Upper lobe of left lung (tissue), 6 donors: ENCODE measurements around the gene UNC119. TPM values are rescaled to one million over a fixed set of nuclear protein-coding genes. Genes with fewer than 3 reads are reported as not detected.
"Not testable (repeated sequence)": the region's sequence is repeated elsewhere in the genome, so short reads cannot be mapped to it uniquely, and the experiment has no call there.

ENCODE experiments used
- ATAC-seq, 2 donors: fragments of 200-7000 bp; cut with Tn5 transposase; one replicate each; pipeline ENCODE4 v1.9.1; 2022; ENCODE audit warnings: mild to moderate bottlenecking in 2 of 2, moderate library complexity in 2 of 2; ENCODE audit not compliant: low FRiP score in 2 of 2
- DNase-seq, 2 donors: peaks; one replicate each; pipeline ENCODE4 v3.0.0-alpha.2; 2019 to 2020
- H3K27ac ChIP-seq, 4 donors: fragments of 200-600 bp; sonication (generic); one replicate each; pipeline ENCODE4 v1.5.1; 2016 to 2019
- H3K27me3 ChIP-seq, 4 donors: fragments of 200-600 bp; sonication (generic); one replicate each; pipeline ENCODE4 v1.5.1; 2017 to 2019
- H3K36me3 ChIP-seq, 4 donors: fragments of 200-600 bp; sonication (generic); one replicate each; pipeline ENCODE4 v1.5.1; 2016 to 2019
- H3K4me1 ChIP-seq, 4 donors: fragments of 200-600 bp; sonication (generic); one replicate each; pipeline ENCODE4 v1.5.1; 2018 to 2019
- H3K4me3 ChIP-seq, 4 donors: fragments of 200-600 bp; sonication (generic); one replicate each; pipeline ENCODE4 v1.5.1; 2017 to 2019; ENCODE audit warnings: mild to moderate bottlenecking in 2 of 4, moderate library complexity in 1 of 4
- H3K9me3 ChIP-seq, 4 donors: fragments of 200-600 bp; sonication (generic); one replicate each; pipeline ENCODE4 v1.5.1; 2018 to 2019
- EP300 ChIP-seq, 4 donors: sonication (generic); formaldehyde crosslinking; IDR thresholded peaks; one replicate each; pipeline ENCODE4 v1.5.1; 2017; ENCODE audit warnings: antibody characterized with exemption in 4 of 4, control low read depth in 2 of 4
- POLR2A ChIP-seq, 4 donors: fragments of 450-650 bp; IDR thresholded peaks; one replicate each; pipeline ENCODE4 v1.5.1; 2016 to 2017; ENCODE audit warnings: antibody characterized with exemption in 4 of 4, mild to moderate bottlenecking in 2 of 4
- POLR2AphosphoS5 ChIP-seq, 2 donors: sonication (generic); formaldehyde crosslinking; IDR thresholded peaks; one replicate each; pipeline ENCODE4 v1.5.1; 2017; ENCODE audit warnings: antibody characterized with exemption in 2 of 2
- WGBS, 2 donors: methylation state at CpG; one replicate each; pipeline ENCODE4 v1.1.5; 2017 to 2018; 5-methylcytosine and 5-hydroxymethylcytosine counted together
- total RNA-seq, 6 donors: library from RNA; depleted of rRNA in 4 of 6; stranded (reverse); fragments of >200 nt in 4 of 6; gene quantifications; one replicate each; pipeline versions ENCODE4 v1.1.0 to v1.2.1, GENCODE V29; 2016 to 2021
- TF ChIP-seq, protein P1 (sequence below), 6 experiments: fragments of 450-650 bp in 4 of 6; fragments of 200-600 bp in 2 of 6; sonication (generic) in 2 of 6; IDR thresholded peaks; one replicate each; pipeline ENCODE4 v1.5.1; 2016 to 2019; ENCODE audit warnings: antibody characterized with exemption in 6 of 6
- donor health status: DM: no; HTN: no; CAD: no; lungs with moderate emphysema.
- donor health status: DM: no; HTN: yes; CAD: no; lungs with severe emphysema.

UNC119 gene
- total RNA-seq, 6 donors from 2014 or later = 17.0 to 43.0 (median 25.6) TPM

- H3K36me3 ChIP-seq = no peaks in the 10 kb centered on the region
- TF ChIP-seq EP300 (IDR thresholded peaks at IDR 0.05) = no peak
- TF ChIP-seq, protein P1, sequence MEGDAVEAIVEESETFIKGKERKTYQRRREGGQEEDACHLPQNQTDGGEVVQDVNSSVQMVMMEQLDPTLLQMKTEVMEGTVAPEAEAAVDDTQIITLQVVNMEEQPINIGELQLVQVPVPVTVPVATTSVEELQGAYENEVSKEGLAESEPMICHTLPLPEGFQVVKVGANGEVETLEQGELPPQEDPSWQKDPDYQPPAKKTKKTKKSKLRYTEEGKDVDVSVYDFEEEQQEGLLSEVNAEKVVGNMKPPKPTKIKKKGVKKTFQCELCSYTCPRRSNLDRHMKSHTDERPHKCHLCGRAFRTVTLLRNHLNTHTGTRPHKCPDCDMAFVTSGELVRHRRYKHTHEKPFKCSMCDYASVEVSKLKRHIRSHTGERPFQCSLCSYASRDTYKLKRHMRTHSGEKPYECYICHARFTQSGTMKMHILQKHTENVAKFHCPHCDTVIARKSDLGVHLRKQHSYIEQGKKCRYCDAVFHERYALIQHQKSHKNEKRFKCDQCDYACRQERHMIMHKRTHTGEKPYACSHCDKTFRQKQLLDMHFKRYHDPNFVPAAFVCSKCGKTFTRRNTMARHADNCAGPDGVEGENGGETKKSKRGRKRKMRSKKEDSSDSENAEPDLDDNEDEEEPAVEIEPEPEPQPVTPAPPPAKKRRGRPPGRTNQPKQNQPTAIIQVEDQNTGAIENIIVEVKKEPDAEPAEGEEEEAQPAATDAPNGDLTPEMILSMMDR (IDR thresholded peaks at IDR 0.05) = no peak
- no peak for TF ChIP-seq POLR2AphosphoS5 (IDR thresholded peaks at IDR 0.05)
- no peak for TF ChIP-seq POLR2A (IDR thresholded peaks at IDR 0.05)
- no peaks in the 10 kb centered on the region for H3K9me3 ChIP-seq
- peak; percentile 30 to 82 for ATAC-seq
- peak; percentile 81 to 88 for DNase-seq
- H3K4me3 ChIP-seq = no peak overlapping the region
- H3K27ac ChIP-seq = peak overlapping the region; percentile 48 to 79 (median 58)
- H3K4me1 ChIP-seq = peaks cover 0 to 30% (median 16%) of the 10 kb centered on the region in 4 donors
- whole genome bisulfite sequencing, 2 donors = 62 to 80% methylated on average over 15 to 25 of the region's 25 CpGs
- H3K27me3 ChIP-seq = no peaks in the 10 kb centered on the region
These were observed 27.7 kb downstream of the UNC119 start for GRCh38 chr17:28524476-28525424.

- WGBS, 2 donors = 87 to 88% methylated on average over 9 to 15 of the region's 15 CpGs
- ATAC-seq = no peak
- Histone ChIP-seq H3K4me1 (peaks cover 0 to 30% (median 16%) of the 10 kb centered on the region in 4 donors), H3K27me3 (no peaks in the 10 kb centered on the region), H3K36me3 (no peaks in the 10 kb centered on the region), H3K9me3 (no peaks in the 10 kb centered on the region), H3K4me3 (no peak overlapping the region), H3K27ac (peak overlapping the region in 1 of 4 donors; percentile 66)
- TF ChIP-seq, protein P1 (IDR thresholded peaks at IDR 0.05) = no peak
- TF ChIP-seq POLR2A (IDR thresholded peaks at IDR 0.05) (no peak), POLR2AphosphoS5 (IDR thresholded peaks at IDR 0.05) (no peak), EP300 (IDR thresholded peaks at IDR 0.05) (no peak)
- peak in 1 of 2 donors; percentile 68 for DNase-seq
These were observed 28.5 kb downstream of the UNC119 start for GRCh38 chr17:28523876-28524275.

- H3K27me3 ChIP-seq = no peaks in the 10 kb centered on the region
- H3K27ac ChIP-seq = no peak overlapping the region
- H3K9me3 ChIP-seq = no peaks in the 10 kb centered on the region
- ATAC-seq (no peak), DNase-seq (peak in 1 of 2 donors; percentile 52)
- no peaks in the 10 kb centered on the region for H3K36me3 ChIP-seq
- 100% methylated on average over 1 to 5 of the region's 6 CpGs for WGBS, 2 donors
- no peak overlapping the region for H3K4me3 ChIP-seq
- TF ChIP-seq POLR2A (IDR thresholded peaks at IDR 0.05) (no peak), POLR2AphosphoS5 (IDR thresholded peaks at IDR 0.05) (no peak), EP300 (IDR thresholded peaks at IDR 0.05) (no peak)
- TF ChIP-seq, protein P1 (IDR thresholded peaks at IDR 0.05) = no peak
- H3K4me1 ChIP-seq = peaks cover 0 to 30% (median 14%) of the 10 kb centered on the region in 4 donors
These were observed 29.2 kb downstream of the UNC119 start for GRCh38 chr17:28523186-28523585.

- not testable (repeated sequence) for H3K36me3 ChIP-seq, H3K9me3 ChIP-seq, DNase-seq, H3K27me3 ChIP-seq, H3K27ac ChIP-seq, H3K4me3 ChIP-seq, ATAC-seq
- peaks cover 0 to 22% (median 12%) of the 10 kb centered on the region in 4 donors for H3K4me1 ChIP-seq
- WGBS, 2 donors = 78 to 86% methylated on average over 4 of the region's 4 CpGs
These were observed 30.1 kb downstream of the UNC119 start for GRCh38 chr17:28522281-28522680.

DNA sequence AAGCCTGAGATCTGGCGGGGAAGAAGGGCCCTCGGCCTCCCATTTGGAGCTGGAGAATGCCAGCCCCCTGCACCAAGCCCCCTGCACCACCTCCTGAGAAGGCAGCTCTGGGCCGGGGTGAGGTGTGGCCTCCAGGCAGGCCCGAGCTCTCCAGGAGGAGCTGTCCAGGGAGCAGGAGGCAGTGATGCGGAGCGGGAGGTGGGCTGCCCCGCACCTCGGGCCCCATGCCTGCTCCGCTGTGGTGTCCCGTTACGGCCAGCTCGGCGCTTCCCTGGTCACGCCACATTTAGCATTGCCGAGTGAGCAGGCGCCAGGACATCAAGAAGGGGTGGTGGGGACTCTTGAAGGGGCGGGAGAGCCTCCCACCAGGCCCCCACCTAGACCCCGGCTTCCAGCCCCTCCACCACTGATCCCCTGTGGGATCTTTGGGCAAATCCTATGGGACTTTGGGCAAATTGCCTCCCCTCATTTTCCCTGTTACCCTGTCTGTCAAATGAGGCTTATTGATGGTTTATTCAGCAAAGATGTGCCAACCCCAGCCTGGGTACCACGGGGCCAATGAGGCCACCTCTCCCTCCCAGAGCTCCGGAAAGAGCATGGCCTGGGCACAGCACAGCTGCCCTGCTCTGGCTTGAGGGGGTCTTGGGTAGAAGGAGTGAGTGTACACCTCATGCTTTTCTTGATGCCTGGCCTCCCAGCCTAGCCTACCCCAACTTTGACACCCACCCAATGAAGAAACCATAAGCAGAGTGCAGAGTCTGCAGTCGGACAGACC is 30.9 kb downstream of the UNC119 start:
- Histone ChIP-seq H3K27ac (no peak overlapping the region), H3K9me3 (no peaks in the 10 kb centered on the region), H3K36me3 (no peaks in the 10 kb centered on the region), H3K27me3 (no peaks in the 10 kb centered on the region), H3K4me3 (no peak overlapping the region), H3K4me1 (peaks cover 0 to 17% (median 10%) of the 10 kb centered on the region in 4 donors)
- ATAC-seq (no peak), DNase-seq (peak in 1 of 2 donors; percentile 68)
- no peak for TF ChIP-seq POLR2AphosphoS5 (IDR thresholded peaks at IDR 0.05)
- TF ChIP-seq, protein P1 (IDR thresholded peaks at IDR 0.05) = no peak
- no peak for TF ChIP-seq POLR2A (IDR thresholded peaks at IDR 0.05)
- TF ChIP-seq EP300 (IDR thresholded peaks at IDR 0.05) = no peak
- 58 to 87% methylated on average over 6 to 20 of the region's 21 CpGs for WGBS, 2 donors
